ENCODE results near the gene CFAP46. TPM values are rescaled to one million over a fixed set of nuclear protein-coding genes. Genes with fewer than 3 reads are reported as not detected.

Gene CFAP46
- total RNA-seq, 3 donors from 2014 or later: 0.22 to 0.53 (median 0.42) TPM

GRCh38 chr10:132983252-132984007 is 41.1 kb upstream of the CFAP46 start:
- Mint-ChIP-seq H3K4me3 (no peak overlapping the region), H3K9me3 (no peaks in the 10 kb centered on the region), H3K36me3 (ENCODE audit: insufficient read depth) (no peaks in the 10 kb centered on the region), H3K4me1 (ENCODE audit: low read depth) (no peaks in the 10 kb centered on the region), H3K27me3 (ENCODE audit: low read depth) (peaks cover 5% of the 10 kb centered on the region)
- DNase-seq (no peak), ATAC-seq (no peak)

GRCh38 chr10:132982301-132982989 is 40.1 kb upstream of the CFAP46 start:
- no peak for ATAC-seq
- H3K36me3 Mint-ChIP-seq (ENCODE audit: insufficient read depth): no peaks in the 10 kb centered on the region
- H3K4me1 Mint-ChIP-seq (ENCODE audit: low read depth): no peaks in the 10 kb centered on the region
- H3K27me3 Mint-ChIP-seq (ENCODE audit: low read depth): peaks cover 5% of the 10 kb centered on the region
- H3K9me3 Mint-ChIP-seq: no peaks in the 10 kb centered on the region
- no peak for DNase-seq
- H3K4me3 Mint-ChIP-seq: no peak overlapping the region

GRCh38 chr10:132981746-132982145 is 39.4 kb upstream of the CFAP46 start:
- H3K36me3 Mint-ChIP-seq (ENCODE audit: insufficient read depth): no peaks in the 10 kb centered on the region

GRCh38 chr10:132981173-132981555 is 38.8 kb upstream of the CFAP46 start:
- Mint-ChIP-seq H3K4me1 (ENCODE audit: low read depth) (no peaks in the 10 kb centered on the region), H3K4me3 (no peak overlapping the region), H3K36me3 (ENCODE audit: insufficient read depth) (no peaks in the 10 kb centered on the region), H3K27me3 (ENCODE audit: low read depth) (peaks cover 5% of the 10 kb centered on the region), H3K9me3 (no peaks in the 10 kb centered on the region)
- ATAC-seq (no peak), DNase-seq (no peak)

More at GRCh38 chr10:132981746-132982145, 39.4 kb upstream of the CFAP46 start:
- Mint-ChIP-seq H3K27me3 (ENCODE audit: low read depth) (peaks cover 5% of the 10 kb centered on the region), H3K4me3 (no peak overlapping the region), H3K4me1 (ENCODE audit: low read depth) (no peaks in the 10 kb centered on the region), H3K9me3 (no peaks in the 10 kb centered on the region)
- ATAC-seq (no peak), DNase-seq (no peak)

GRCh38 chr10:132980426-132981172 is 38.2 kb upstream of the CFAP46 start:
- Mint-ChIP-seq H3K36me3 (ENCODE audit: insufficient read depth) (no peaks in the 10 kb centered on the region), H3K27me3 (ENCODE audit: low read depth) (peaks cover 10% of the 10 kb centered on the region), H3K9me3 (no peaks in the 10 kb centered on the region), H3K4me3 (no peak overlapping the region), H3K4me1 (ENCODE audit: low read depth) (no peaks in the 10 kb centered on the region)
- ATAC-seq (no peak), DNase-seq (no peak)

GRCh38 chr10:132979491-132980425 is 37.4 kb upstream of the CFAP46 start:
- no peaks in the 10 kb centered on the region for H3K9me3 Mint-ChIP-seq
- peaks cover 8% of the 10 kb centered on the region for H3K27me3 Mint-ChIP-seq (ENCODE audit: low read depth)
- ATAC-seq (no peak), DNase-seq (no peak)
- H3K4me1 Mint-ChIP-seq (ENCODE audit: low read depth): no peaks in the 10 kb centered on the region
- no peak overlapping the region for H3K4me3 Mint-ChIP-seq
- H3K36me3 Mint-ChIP-seq (ENCODE audit: insufficient read depth): no peaks in the 10 kb centered on the region

GRCh38 chr10:132978542-132978941 is 36.2 kb upstream of the CFAP46 start:
- Mint-ChIP-seq H3K9me3 (no peaks in the 10 kb centered on the region), H3K4me1 (ENCODE audit: low read depth) (no peaks in the 10 kb centered on the region), H3K36me3 (ENCODE audit: insufficient read depth) (no peaks in the 10 kb centered on the region), H3K4me3 (no peak overlapping the region), H3K27me3 (ENCODE audit: low read depth) (peaks cover 8% of the 10 kb centered on the region)
- no peak for DNase-seq
- ATAC-seq: no peak

GRCh38 chr10:132977807-132978206 is 35.4 kb upstream of the CFAP46 start:
- Mint-ChIP-seq H3K36me3 (ENCODE audit: insufficient read depth) (no peaks in the 10 kb centered on the region), H3K4me3 (no peak overlapping the region), H3K27me3 (ENCODE audit: low read depth) (peaks cover 8% of the 10 kb centered on the region), H3K9me3 (no peaks in the 10 kb centered on the region), H3K4me1 (ENCODE audit: low read depth) (no peaks in the 10 kb centered on the region)
- no peak for ATAC-seq
- DNase-seq: no peak

GRCh38 chr10:132977076-132977475 is 34.7 kb upstream of the CFAP46 start:
- Mint-ChIP-seq H3K9me3 (no peaks in the 10 kb centered on the region), H3K27me3 (ENCODE audit: low read depth) (peaks cover 12% of the 10 kb centered on the region), H3K4me3 (no peak overlapping the region), H3K4me1 (ENCODE audit: low read depth) (no peaks in the 10 kb centered on the region), H3K36me3 (ENCODE audit: insufficient read depth) (no peaks in the 10 kb centered on the region)
- ATAC-seq: no peak
- no peak for DNase-seq

- DNase-seq: no peak
- no peak for ATAC-seq
- Mint-ChIP-seq H3K27me3 (ENCODE audit: low read depth) (peaks cover 18% of the 10 kb centered on the region), H3K9me3 (no peaks in the 10 kb centered on the region), H3K4me3 (no peak overlapping the region), H3K36me3 (ENCODE audit: insufficient read depth) (no peaks in the 10 kb centered on the region), H3K4me1 (ENCODE audit: low read depth) (no peaks in the 10 kb centered on the region)
Observed at GRCh38 chr10:132975831-132976682, 33.7 kb upstream of the CFAP46 start.

GRCh38 chr10:132974886-132975830 is 32.8 kb upstream of the CFAP46 start:
- peaks cover 20% of the 10 kb centered on the region for H3K27me3 Mint-ChIP-seq (ENCODE audit: low read depth)
- no peak for DNase-seq
- ATAC-seq: no peak
- no peak overlapping the region for H3K4me3 Mint-ChIP-seq
- no peaks in the 10 kb centered on the region for H3K36me3 Mint-ChIP-seq (ENCODE audit: insufficient read depth)
- H3K4me1 Mint-ChIP-seq (ENCODE audit: low read depth): no peaks in the 10 kb centered on the region
- no peaks in the 10 kb centered on the region for H3K9me3 Mint-ChIP-seq

- Mint-ChIP-seq H3K36me3 (ENCODE audit: insufficient read depth) (no peaks in the 10 kb centered on the region), H3K4me1 (ENCODE audit: low read depth) (no peaks in the 10 kb centered on the region), H3K9me3 (no peaks in the 10 kb centered on the region), H3K4me3 (no peak overlapping the region), H3K27me3 (ENCODE audit: low read depth) (peaks cover 20% of the 10 kb centered on the region)
- DNase-seq: no peak
- no peak for ATAC-seq
Observed at GRCh38 chr10:132974249-132974796, 32.0 kb upstream of the CFAP46 start.
